GM12891 (cell line): ENCODE data around the gene ROBO2. TPM values are rescaled to one million over a fixed set of nuclear protein-coding genes. Genes with fewer than 3 reads are reported as not detected.

Source experiments
- DNase-seq: peaks from one replicate; pipeline ENCODE4 v3.0.0; 2011; ENCODE audit warnings: low spot score; ENCODE audit not compliant: insufficient read length
- FAIRE-seq: peaks from 2 replicates; lab custom pipeline; 2011; peaks lifted over from hg19 to GRCh38; lab: Jason Lieb, UNC
- PAX5 ChIP-seq: IDR thresholded peaks from 2 replicates; pipeline ENCODE4 v1.6.1; 2011; ENCODE audit warnings: low read length, moderate library complexity, mild to moderate bottlenecking; ENCODE audit not compliant: insufficient read depth, severe bottlenecking
- POLR2A ChIP-seq: IDR thresholded peaks from 2 replicates; pipeline ENCODE4 v1.6.1; 2011; ENCODE audit warnings: low read depth, low read length, control low read depth
- POLR2AphosphoS5 ChIP-seq: IDR thresholded peaks from 2 replicates; pipeline ENCODE4 v1.6.1; 2011; ENCODE audit warnings: low read depth, low read length, control low read depth
- POU2F2 ChIP-seq: IDR thresholded peaks from 2 replicates; pipeline ENCODE4 v1.6.1; 2011; ENCODE audit warnings: low read depth, mild to moderate bottlenecking, control low read depth, low read length, moderate library complexity
- SPI1 ChIP-seq: IDR thresholded peaks from 2 replicates; pipeline ENCODE4 v1.6.1; 2011; ENCODE audit warnings: low read depth, low read length, control low read depth
- TAF1 ChIP-seq: IDR thresholded peaks from 2 replicates; pipeline ENCODE4 v1.6.1; 2011; ENCODE audit warnings: low read depth, low read length, control low read depth
- polyA plus RNA-seq: library from polyadenylated mRNA; unstranded; fragments of >200 nt; gene quantifications from one replicate; pipeline ENCODE4 v1.2.1, GENCODE V29; 2012; ENCODE audit warnings: low read depth, missing spikeins, inconsistent platforms; ENCODE audit not compliant: missing spikeins

ROBO2 gene, protein sequence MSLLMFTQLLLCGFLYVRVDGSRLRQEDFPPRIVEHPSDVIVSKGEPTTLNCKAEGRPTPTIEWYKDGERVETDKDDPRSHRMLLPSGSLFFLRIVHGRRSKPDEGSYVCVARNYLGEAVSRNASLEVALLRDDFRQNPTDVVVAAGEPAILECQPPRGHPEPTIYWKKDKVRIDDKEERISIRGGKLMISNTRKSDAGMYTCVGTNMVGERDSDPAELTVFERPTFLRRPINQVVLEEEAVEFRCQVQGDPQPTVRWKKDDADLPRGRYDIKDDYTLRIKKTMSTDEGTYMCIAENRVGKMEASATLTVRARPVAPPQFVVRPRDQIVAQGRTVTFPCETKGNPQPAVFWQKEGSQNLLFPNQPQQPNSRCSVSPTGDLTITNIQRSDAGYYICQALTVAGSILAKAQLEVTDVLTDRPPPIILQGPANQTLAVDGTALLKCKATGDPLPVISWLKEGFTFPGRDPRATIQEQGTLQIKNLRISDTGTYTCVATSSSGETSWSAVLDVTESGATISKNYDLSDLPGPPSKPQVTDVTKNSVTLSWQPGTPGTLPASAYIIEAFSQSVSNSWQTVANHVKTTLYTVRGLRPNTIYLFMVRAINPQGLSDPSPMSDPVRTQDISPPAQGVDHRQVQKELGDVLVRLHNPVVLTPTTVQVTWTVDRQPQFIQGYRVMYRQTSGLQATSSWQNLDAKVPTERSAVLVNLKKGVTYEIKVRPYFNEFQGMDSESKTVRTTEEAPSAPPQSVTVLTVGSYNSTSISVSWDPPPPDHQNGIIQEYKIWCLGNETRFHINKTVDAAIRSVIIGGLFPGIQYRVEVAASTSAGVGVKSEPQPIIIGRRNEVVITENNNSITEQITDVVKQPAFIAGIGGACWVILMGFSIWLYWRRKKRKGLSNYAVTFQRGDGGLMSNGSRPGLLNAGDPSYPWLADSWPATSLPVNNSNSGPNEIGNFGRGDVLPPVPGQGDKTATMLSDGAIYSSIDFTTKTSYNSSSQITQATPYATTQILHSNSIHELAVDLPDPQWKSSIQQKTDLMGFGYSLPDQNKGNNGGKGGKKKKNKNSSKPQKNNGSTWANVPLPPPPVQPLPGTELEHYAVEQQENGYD (N-terminal part only)
- polyA plus RNA-seq, result 0.01 TPM

DNA sequence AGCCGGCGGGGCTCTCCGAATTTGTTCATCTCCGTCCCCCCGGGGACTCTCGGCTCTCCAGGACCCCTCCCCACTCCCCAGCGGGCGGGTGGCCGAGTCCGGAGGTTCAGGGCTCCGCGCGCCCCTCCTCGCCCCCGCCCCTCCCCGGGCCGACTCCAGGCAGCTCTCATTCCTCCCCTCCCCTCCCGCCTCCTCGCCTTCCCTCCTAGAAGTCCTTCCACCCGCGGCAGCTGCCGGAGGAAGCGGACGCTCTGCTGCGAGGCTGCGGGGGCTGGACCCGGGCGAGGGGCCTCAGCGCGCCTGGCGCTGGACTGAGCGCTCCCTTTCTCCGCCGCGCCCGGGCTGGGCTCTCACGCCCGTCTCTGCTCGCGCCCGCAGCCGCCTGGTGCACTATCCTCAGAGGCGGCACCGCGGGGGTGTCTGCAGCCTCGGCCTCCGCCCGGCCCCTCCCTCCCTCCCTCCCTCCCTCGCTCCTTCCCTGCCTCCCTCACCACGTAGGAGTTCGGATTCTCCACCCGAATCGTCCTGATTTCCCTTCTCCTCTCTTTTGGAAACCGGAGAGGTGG lies at the start of gene ROBO2:
Gene ROBO2, plus strand, starts transcription at position 494 of the 566 bp plus-strand sequence. CDS start 687 bp downstream, outside the sequence.
- FAIRE-seq, result no peak
- DNase-seq, result no peak
- TF ChIP-seq TAF1 (no peak), POLR2AphosphoS5 (no peak), POU2F2 (no peak), SPI1 (no peak), POLR2A (no peak), PAX5 (no peak)

DNA sequence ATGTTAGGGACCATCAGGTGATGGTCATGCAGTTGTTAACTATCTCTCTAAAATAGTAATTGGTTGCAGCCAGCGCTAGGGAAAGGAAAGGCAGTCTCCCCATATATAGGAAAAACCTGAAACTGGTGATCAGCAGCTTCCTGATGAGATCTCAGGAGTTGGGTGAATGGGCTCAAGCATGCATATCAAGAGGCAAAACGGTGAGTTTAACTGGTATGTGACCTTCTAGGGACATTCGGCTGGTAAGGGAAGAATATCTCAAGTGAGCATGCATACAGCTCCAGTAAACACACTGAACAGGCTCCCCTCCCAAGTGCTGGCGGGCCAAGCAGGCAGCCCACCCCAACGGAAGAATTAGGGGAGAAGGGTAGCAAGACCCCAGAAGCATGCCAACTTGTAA lies 49.3 kb upstream of the ROBO2 start:
- DNase-seq (no peak), FAIRE-seq (no peak)
- TF ChIP-seq POLR2AphosphoS5, result no peak
- TF ChIP-seq PAX5, result no peak
- no peak for TF ChIP-seq POLR2A
- TF ChIP-seq SPI1, result no peak
- TF ChIP-seq TAF1, result no peak
- TF ChIP-seq POU2F2, result no peak

DNA sequence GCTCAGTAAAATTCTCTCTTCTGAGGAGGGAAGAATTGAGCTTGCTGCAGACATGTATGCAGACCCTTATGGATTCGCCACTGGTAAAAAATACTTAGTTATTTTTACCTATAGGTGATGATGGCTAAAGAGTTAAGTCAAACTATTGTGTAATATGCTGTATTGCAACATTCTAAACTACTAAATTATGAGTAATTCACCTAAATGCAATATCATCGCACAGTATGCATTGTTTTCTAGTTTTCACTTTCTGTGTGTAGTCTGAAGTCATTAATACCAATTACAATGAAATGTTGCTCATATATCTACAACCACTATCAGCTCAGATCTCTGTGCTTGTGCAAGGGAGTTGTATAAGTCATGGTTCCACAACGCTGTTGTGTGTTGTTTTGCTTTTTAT lies 48.7 kb upstream of the ROBO2 start:
- DNase-seq, result no peak
- no peak for TF ChIP-seq POLR2AphosphoS5
- no peak for TF ChIP-seq POLR2A
- no peak for TF ChIP-seq POU2F2
- TF ChIP-seq SPI1, result no peak
- no peak for TF ChIP-seq TAF1
- TF ChIP-seq PAX5, result no peak
- FAIRE-seq, result no peak

DNA sequence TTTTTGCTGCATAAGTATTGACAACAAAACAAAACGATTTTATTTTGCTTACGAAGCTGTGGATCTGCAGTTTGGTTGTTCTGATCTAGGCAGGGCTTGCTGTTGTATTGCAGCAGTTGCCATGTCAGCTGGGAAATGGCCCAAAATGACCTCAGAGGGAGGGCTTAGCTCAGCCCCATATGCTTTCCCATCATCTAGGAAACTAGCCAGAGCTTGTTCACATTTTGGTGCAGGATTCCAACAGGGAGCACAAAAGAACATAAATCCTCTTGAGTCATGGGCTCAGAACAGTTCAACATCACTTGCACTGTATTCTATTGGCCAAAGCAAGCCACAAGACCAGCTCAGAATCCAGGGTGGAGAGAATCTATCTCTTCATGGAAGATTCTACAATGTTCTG lies 42.2 kb upstream of the ROBO2 start:
- DNase-seq (no peak), FAIRE-seq (no peak)
- TF ChIP-seq POLR2AphosphoS5 (no peak), POLR2A (no peak), SPI1 (no peak), PAX5 (no peak), POU2F2 (no peak), TAF1 (no peak)

DNA sequence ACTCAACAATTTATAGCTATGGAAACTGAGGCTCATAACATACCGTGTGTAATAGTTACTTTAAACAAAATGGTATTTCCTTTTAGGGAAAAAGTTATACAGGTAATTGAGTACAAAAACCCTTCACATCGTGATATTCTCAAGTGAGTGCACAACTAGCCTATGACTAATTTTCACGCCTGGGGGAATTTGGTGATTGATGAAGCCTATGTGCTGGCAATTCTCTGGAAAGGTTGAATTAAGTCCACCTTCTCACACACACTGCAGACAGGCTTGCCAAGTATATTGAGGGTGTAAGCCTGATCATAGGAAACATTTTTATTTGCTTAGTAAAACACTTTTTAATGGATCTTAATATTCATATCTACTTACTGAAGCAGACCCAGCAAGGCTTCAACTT lies 41.3 kb upstream of the ROBO2 start:
- DNase-seq (no peak), FAIRE-seq (no peak)
- TF ChIP-seq POLR2A (no peak), SPI1 (no peak), POU2F2 (no peak), PAX5 (no peak), TAF1 (no peak), POLR2AphosphoS5 (no peak)

DNA sequence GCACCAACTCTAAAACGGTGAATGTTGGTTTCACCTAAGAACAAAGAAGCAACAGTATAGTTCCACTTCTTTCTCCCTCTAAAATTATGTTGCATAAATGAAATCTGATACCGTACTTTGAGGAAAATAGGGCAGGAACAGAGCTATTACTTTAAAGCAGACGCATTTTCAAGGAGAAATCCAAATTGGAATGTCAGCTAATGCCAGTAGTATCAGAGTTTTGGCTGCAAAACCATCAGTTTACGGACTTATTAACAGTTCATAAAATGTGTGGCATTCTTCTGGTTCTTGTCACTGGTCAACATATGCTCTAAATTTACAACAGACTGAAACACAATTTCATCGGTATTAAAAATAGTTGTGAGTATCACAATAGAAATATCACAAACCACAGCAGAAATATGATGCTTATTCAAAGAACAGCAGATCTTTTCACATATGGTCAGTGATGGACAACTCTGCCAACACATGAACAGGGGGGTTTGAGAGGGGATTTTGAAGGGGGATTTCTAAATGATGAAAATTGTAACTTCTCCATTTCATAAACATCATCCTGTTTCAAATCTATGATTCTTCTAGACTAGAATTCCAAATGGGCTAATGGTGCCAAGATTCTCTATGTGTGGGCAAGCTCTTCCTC lies 38.7 kb upstream of the ROBO2 start:
- TF ChIP-seq POLR2A (no peak), TAF1 (no peak), POLR2AphosphoS5 (no peak), POU2F2 (no peak), PAX5 (no peak), SPI1 (no peak)
- no peak for DNase-seq
- FAIRE-seq, result no peak

DNA sequence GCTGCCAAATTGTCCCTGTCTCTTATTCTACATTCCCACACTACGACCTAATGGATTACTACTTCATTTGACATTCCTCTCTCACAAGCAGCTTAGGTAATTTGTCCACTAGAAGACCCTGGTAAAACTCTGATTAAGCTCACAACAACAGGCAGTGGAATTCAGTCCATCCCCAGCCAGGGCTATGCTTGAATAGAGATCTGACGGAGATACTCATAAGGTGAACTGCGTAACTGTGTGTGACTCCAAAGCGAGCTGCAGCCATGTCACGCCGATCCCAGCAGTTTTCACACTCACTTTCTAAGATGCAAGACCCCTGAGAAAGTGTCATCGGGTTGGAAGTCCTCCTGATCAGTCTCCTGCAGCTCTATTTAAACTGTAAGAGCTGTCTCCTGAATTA lies 25.7 kb upstream of the ROBO2 start:
- TF ChIP-seq POU2F2 (no peak), TAF1 (no peak), POLR2A (no peak), SPI1 (no peak), PAX5 (no peak), POLR2AphosphoS5 (no peak)
- FAIRE-seq, result no peak

DNA sequence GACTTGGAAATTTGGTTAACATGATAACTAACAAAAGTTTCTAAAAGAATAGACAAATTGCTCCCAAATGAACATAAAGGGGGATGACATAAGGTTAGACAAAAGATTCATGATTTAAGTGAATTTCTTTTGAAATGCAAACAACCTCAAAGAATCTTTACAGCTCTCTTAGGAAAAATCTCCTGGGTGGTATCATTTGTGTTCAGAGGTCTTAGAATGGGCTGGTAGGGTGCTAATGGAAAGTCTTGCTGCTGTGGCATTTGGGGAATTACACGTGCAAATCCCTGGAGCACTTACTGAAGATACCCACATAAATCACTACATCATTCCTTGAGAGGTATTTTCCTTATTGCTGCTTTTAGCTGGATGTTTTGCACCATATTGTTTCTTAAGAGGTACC lies 14.4 kb upstream of the ROBO2 start:
- FAIRE-seq (no peak), DNase-seq (no peak)
- TF ChIP-seq SPI1 (no peak), PAX5 (no peak), POLR2A (no peak), TAF1 (no peak), POU2F2 (no peak), POLR2AphosphoS5 (no peak)

More for the DNA sequence above, 25.7 kb upstream of the ROBO2 start:
- no peak for DNase-seq
